Muscle layer of duodenum (tissue), 2 donors: ENCODE results near the gene CLCN2.

Source experiments
- H3K27ac ChIP-seq: one replicate; pipeline ENCODE4 v1.7.0; 2013; ENCODE audit warnings: mild to moderate bottlenecking, low read length
- H3K27me3 ChIP-seq: one replicate; pipeline ENCODE4 v1.7.0; 2013; ENCODE audit warnings: low read depth, mild to moderate bottlenecking, control low read depth, low read length
- H3K36me3 ChIP-seq, 2 donors: one replicate each; pipeline ENCODE4 v1.7.0; 2013; ENCODE audit warnings: low read length in 2 of 2, control low read depth in 1 of 2, mild to moderate bottlenecking in 1 of 2; ENCODE audit not compliant: insufficient read depth in 2 of 2, control insufficient read depth in 1 of 2
- H3K4me1 ChIP-seq, 2 donors: one replicate each; pipeline ENCODE4 v1.7.0; 2013; ENCODE audit warnings: low read length in 2 of 2, mild to moderate bottlenecking in 2 of 2, control low read depth in 1 of 2, moderate library complexity in 1 of 2; ENCODE audit not compliant: insufficient read depth in 2 of 2, control insufficient read depth in 1 of 2
- H3K4me3 ChIP-seq, 2 donors: one replicate each; pipeline ENCODE4 v1.7.0; 2013; ENCODE audit warnings: low read length in 2 of 2, low read depth in 1 of 2, mild to moderate bottlenecking in 1 of 2
- H3K9me3 ChIP-seq, 2 donors: one replicate each; pipeline ENCODE4 v1.7.0; 2013; ENCODE audit warnings: low read length in 2 of 2, control low read depth in 1 of 2, mild to moderate bottlenecking in 1 of 2; ENCODE audit not compliant: control insufficient read depth in 1 of 2
- donor health status: healthy.

Gene CLCN2

GRCh38 chr3:184339001-184339400 is 22.4 kb downstream of the CLCN2 start:
- H3K36me3 ChIP-seq, result peaks cover 25 to 42% of the 10 kb centered on the region in 2 donors
- H3K4me3 ChIP-seq, result peak overlapping the region; percentile 67 to 87
- peaks cover 9 to 38% of the 10 kb centered on the region in 2 donors for H3K4me1 ChIP-seq
- no peaks in the 10 kb centered on the region for H3K9me3 ChIP-seq
- H3K27me3 ChIP-seq, result no peaks in the 10 kb centered on the region
- peak overlapping the region; percentile 90 for H3K27ac ChIP-seq

- Histone ChIP-seq H3K36me3 (peaks cover 28 to 42% of the 10 kb centered on the region in 2 donors), H3K9me3 (no peaks in the 10 kb centered on the region), H3K4me1 (peaks cover 9 to 38% of the 10 kb centered on the region in 2 donors), H3K4me3 (peak overlapping the region; percentile 67 to 87), H3K27me3 (no peaks in the 10 kb centered on the region), H3K27ac (peak overlapping the region; percentile 90)
These were observed 22.9 kb downstream of the CLCN2 start for GRCh38 chr3:184338511-184338945.

GRCh38 chr3:184337981-184338380 is 23.4 kb downstream of the CLCN2 start:
- peak overlapping the region; percentile 67 to 87 for H3K4me3 ChIP-seq
- peaks cover 9 to 38% of the 10 kb centered on the region in 2 donors for H3K4me1 ChIP-seq
- no peaks in the 10 kb centered on the region for H3K9me3 ChIP-seq
- peaks cover 28 to 42% of the 10 kb centered on the region in 2 donors for H3K36me3 ChIP-seq
- H3K27me3 ChIP-seq, result no peaks in the 10 kb centered on the region
- peak overlapping the region; percentile 90 for H3K27ac ChIP-seq

- Histone ChIP-seq H3K27ac (peak within 1 kb of the TSS; percentile 90), H3K4me1 (peaks cover 9 to 38% of the 10 kb centered on the region in 2 donors), H3K27me3 (no peaks in the 10 kb centered on the region), H3K4me3 (peak within 1 kb of the TSS; percentile 67 to 87), H3K9me3 (no peaks in the 10 kb centered on the region), H3K36me3 (peaks cover 29 to 42% of the 10 kb centered on the region in 2 donors)
These were observed 24.0 kb downstream of the CLCN2 start, which contains the start of gene FAM131A for GRCh38 chr3:184337399-184337714. Gene FAM131A (plus strand): TSS chr3:184337600. CDS start chr3:184337631, 31 bp downstream.

GRCh38 chr3:184336547-184337398 is 24.6 kb downstream of the CLCN2 start:
- Histone ChIP-seq H3K9me3 (no peaks in the 10 kb centered on the region), H3K36me3 (peaks cover 34 to 43% of the 10 kb centered on the region in 2 donors), H3K4me1 (peaks cover 9 to 38% of the 10 kb centered on the region in 2 donors), H3K27me3 (no peaks in the 10 kb centered on the region), H3K27ac (peak overlapping the region; percentile 90), H3K4me3 (peak overlapping the region; percentile 67 to 87)

DNA sequence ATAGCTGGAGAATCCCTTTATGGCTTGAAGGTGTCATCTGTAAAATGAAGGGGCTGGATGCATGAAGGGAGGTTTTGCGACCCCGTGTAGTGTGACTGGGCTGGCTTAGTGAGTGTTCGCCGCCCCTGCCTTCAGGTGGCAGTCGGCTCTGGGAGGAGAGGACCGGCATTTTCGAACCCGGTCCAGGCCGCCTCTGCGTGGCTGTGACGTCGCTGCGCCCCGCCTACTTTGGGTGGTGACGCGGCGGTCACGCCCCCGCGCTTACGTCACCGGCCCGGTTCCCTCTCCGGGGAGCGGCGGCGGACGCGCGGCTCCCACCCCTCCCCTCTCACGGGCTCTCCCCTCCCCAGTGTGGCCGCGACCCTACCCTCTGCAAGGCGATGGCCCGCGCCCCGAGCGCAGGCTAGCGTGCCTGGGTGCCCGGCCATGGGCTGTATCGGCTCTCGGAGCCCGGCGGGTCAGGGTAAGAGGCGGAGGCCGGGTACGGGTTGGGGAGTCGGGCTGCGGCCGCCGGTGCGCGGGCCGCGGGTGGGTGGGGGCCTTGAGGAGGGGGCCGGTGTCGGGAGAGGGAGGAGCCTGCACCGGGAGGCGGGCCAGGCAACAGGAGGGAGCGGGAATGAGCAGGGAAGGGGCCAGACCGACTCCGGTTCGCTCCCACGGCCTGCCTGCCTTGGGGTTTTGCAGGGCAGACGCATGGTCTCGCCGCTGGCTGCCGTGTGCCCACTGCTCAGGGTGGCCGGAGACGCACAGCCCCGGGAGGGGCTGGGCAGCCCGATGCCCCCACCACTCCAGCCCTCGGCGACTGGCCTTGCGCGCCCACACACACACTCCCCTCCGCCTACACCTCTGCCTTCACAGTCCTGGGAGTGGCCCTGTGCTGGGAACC is 25.5 kb downstream of the CLCN2 start:
- Histone ChIP-seq H3K4me3 (peak overlapping the region; percentile 67 to 87), H3K27ac (peak overlapping the region; percentile 91), H3K36me3 (peaks cover 39 to 46% of the 10 kb centered on the region in 2 donors), H3K9me3 (no peaks in the 10 kb centered on the region), H3K4me1 (peaks cover 9 to 38% of the 10 kb centered on the region in 2 donors), H3K27me3 (no peaks in the 10 kb centered on the region)

DNA sequence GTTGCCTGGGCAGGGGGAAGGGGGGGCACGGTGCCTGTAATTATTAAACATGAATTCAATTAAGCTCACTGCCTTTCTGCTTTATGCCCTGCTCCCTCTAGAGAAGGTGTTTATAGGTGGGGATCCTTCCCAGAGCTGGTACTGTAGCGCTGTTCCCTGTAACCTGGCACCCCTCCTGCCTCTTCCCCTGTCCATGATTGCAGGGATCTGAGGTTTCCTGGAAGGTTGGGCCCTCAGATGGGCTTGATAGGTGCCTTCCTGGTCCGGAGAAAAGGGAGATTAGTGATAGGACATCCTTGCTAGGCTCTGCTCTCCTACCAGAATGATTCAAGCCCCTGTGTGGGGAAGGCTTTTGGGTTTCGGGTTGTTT is 26.1 kb downstream of the CLCN2 start:
- H3K27me3 ChIP-seq, result no peaks in the 10 kb centered on the region
- peaks cover 41 to 50% of the 10 kb centered on the region in 2 donors for H3K36me3 ChIP-seq
- peak overlapping the region; percentile 34 to 67 for H3K4me3 ChIP-seq

DNA sequence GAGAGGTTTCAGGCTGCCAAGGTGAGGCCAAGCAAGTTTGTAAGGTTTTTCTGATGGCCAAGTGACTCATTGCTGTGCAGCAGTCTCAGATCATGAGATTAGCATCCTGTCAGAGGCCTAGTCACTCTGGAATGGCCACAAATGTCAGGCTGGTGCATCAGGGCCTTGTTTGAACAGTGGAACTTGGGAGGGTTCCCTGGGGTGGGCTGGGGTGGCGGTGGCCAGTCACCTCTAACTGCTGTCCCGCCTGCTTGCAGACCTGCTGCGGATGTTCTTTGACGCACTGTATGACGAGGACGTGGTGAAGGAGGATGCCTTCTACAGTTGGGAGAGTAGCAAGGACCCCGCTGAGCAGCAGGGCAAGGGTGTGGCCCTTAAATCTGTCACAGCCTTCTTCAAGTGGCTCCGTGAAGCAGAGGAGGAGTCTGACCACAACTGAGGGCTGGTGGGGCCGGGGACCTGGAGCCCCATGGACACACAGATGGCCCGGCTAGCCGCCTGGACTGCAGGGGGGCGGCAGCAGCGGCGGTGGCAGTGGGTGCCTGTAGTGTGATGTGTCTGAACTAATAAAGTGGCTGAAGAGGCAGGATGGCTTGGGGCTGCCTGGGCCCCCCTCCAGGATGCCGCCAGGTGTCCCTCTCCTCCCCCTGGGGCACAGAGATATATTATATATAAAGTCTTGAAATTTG is 26.8 kb downstream of the CLCN2 start:
- peaks cover 9 to 34% of the 10 kb centered on the region in 2 donors for H3K4me1 ChIP-seq
- no peaks in the 10 kb centered on the region for H3K27me3 ChIP-seq
- H3K36me3 ChIP-seq, result peaks cover 48 to 56% of the 10 kb centered on the region in 2 donors
- peak overlapping the region; percentile 39 for H3K27ac ChIP-seq
- H3K4me3 ChIP-seq, result no peak overlapping the region
- no peaks in the 10 kb centered on the region for H3K9me3 ChIP-seq

More for the DNA sequence above, 26.1 kb downstream of the CLCN2 start:
- H3K4me1 ChIP-seq, result peaks cover 9 to 38% of the 10 kb centered on the region in 2 donors
- H3K9me3 ChIP-seq, result no peaks in the 10 kb centered on the region
- H3K27ac ChIP-seq, result peak overlapping the region; percentile 91

GRCh38 chr3:184333700-184334099 is 27.7 kb downstream of the CLCN2 start:
- H3K36me3 ChIP-seq, result peaks cover 55 to 65% of the 10 kb centered on the region in 2 donors
- H3K4me3 ChIP-seq, result no peak overlapping the region
- no peaks in the 10 kb centered on the region for H3K27me3 ChIP-seq
- no peaks in the 10 kb centered on the region for H3K9me3 ChIP-seq
- H3K27ac ChIP-seq, result peak overlapping the region; percentile 39
- peaks cover 9 to 26% of the 10 kb centered on the region in 2 donors for H3K4me1 ChIP-seq

GRCh38 chr3:184333190-184333589 is 28.2 kb downstream of the CLCN2 start:
- Histone ChIP-seq H3K9me3 (no peaks in the 10 kb centered on the region), H3K27me3 (no peaks in the 10 kb centered on the region), H3K36me3 (peaks cover 60 to 70% of the 10 kb centered on the region in 2 donors), H3K4me1 (peaks cover 9 to 21% of the 10 kb centered on the region in 2 donors), H3K4me3 (no peak overlapping the region), H3K27ac (peak overlapping the region; percentile 40)
